KMS-11 (cell line): ENCODE measurements around the gene TM9SF1.
"Not testable (repeated sequence)": the region's sequence is repeated elsewhere in the genome, so short reads cannot be mapped to it uniquely, and the experiment has no call there.

Experiments used
- H2AFZ ChIP-seq: fragments of 200-600 bp; sonication (generic); 2 replicates; pipeline ENCODE4 v1.6.1; 2016; ENCODE audit warnings: antibody characterized with exemption, mixed run types, low read depth
- H3K27ac ChIP-seq: fragments of 200-600 bp; sonication (generic); 2 replicates; pipeline ENCODE4 v1.6.1; 2016; ENCODE audit warnings: mild to moderate bottlenecking, mixed run types
- H3K27me3 ChIP-seq: fragments of 200-600 bp; sonication (generic); 2 replicates; pipeline ENCODE4 v1.6.1; 2017; ENCODE audit warnings: mild to moderate bottlenecking, low read depth, mixed run types, moderate library complexity; ENCODE audit not compliant: insufficient read depth
- H3K36me3 ChIP-seq: fragments of 200-600 bp; sonication (generic); 2 replicates; pipeline ENCODE4 v1.6.1; 2017; ENCODE audit warnings: mild to moderate bottlenecking, mixed run types; ENCODE audit not compliant: insufficient read depth
- H3K4me1 ChIP-seq: fragments of 200-600 bp; sonication (generic); 2 replicates; pipeline ENCODE4 v1.6.1; 2016; ENCODE audit warnings: mild to moderate bottlenecking, low read depth, mixed run types; ENCODE audit not compliant: poor library complexity, severe bottlenecking
- H3K4me2 ChIP-seq: fragments of 200-600 bp; sonication (generic); 2 replicates; pipeline ENCODE4 v1.7.0; 2016; ENCODE audit warnings: mild to moderate bottlenecking, mixed run types
- H3K4me3 ChIP-seq: fragments of 200-600 bp; sonication (generic); IDR thresholded peaks from 2 replicates; pipeline ENCODE4 v1.6.1; 2017; ENCODE audit warnings: low read depth, low read length, mixed read lengths; ENCODE audit not compliant: insufficient read depth
- H3K79me2 ChIP-seq: fragments of 200-600 bp; sonication (generic); 2 replicates; pipeline ENCODE4 v1.6.1; 2016; ENCODE audit warnings: low read depth, mixed run types; ENCODE audit not compliant: insufficient read depth
- H3K9ac ChIP-seq: fragments of 200-600 bp; sonication (generic); 2 replicates; pipeline ENCODE4 v1.6.1; 2016; ENCODE audit warnings: mild to moderate bottlenecking, mixed run types
- H4K20me1 ChIP-seq: fragments of 200-600 bp; sonication (generic); 2 replicates; pipeline ENCODE4 v1.6.1; 2016; ENCODE audit warnings: mild to moderate bottlenecking, mixed run types; ENCODE audit not compliant: insufficient read depth
- TF ChIP-seq, protein P1 (sequence below): fragments of 200-600 bp; sonication (generic); conservative IDR thresholded peaks from 2 replicates; pipeline ENCODE4 v1.6.1; 2017; ENCODE audit warnings: low read depth, mild to moderate bottlenecking, antibody characterized with exemption, low read length, moderate library complexity, mixed read lengths

The TM9SF1 gene

DNA sequence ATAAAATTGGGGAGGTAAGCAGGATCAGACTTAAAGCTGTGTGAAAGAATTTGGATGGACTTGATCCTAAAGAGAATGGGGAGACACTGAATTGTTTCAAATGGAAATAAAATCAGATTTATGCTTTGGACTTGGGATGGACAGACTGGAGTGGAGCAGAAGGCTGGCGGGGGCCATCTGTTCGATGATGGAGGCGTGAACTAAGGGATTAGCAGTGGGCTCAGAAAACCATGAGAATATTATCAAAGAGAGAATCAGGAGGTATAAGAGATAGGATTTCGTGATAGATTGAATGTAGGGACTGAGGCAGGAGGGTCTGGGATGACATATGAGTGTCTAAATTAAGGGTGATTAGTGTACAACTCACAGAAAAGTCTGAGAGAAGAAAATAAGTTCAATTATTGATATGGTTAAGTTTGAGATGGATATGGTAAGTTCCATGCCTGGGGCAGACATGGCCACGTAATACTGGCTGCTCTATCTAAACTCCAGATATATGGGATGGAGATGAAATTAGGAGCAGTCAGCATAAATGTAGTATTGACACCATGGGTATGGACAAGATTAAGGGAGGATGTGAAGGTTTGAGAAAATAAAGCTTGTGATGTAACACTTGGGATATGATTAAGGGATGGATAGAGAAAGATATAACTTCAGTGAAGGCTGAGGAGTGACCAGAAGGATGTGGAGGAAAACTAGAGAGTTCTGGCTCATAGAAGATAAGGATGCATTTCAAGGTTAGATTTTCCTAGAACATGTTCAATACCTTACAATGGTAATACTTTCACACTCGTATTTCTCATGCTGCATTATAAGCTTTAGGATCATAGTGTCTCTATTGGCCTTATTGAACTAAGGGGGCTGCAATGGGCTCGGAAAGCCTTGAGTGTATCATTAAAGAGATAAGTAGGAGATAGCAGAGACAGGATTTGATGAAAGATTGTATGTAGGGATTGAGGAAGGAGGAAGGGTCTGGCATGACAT, 9.2 kb upstream of the TM9SF1 start:
- no peaks in the 10 kb centered on the region for H4K20me1 ChIP-seq
- no peaks in the 10 kb centered on the region for H3K27me3 ChIP-seq
- H3K36me3 ChIP-seq = no peaks in the 10 kb centered on the region
- no peak overlapping the region for H3K9ac ChIP-seq
- H3K4me1 ChIP-seq = no peaks in the 10 kb centered on the region
- H3K4me3 ChIP-seq = no peak overlapping the region
- H2AFZ ChIP-seq = no peak overlapping the region
- no peak overlapping the region for H3K27ac ChIP-seq
- no peaks in the 10 kb centered on the region for H3K79me2 ChIP-seq
- no peak overlapping the region for H3K4me2 ChIP-seq
- TF ChIP-seq, protein P1, sequence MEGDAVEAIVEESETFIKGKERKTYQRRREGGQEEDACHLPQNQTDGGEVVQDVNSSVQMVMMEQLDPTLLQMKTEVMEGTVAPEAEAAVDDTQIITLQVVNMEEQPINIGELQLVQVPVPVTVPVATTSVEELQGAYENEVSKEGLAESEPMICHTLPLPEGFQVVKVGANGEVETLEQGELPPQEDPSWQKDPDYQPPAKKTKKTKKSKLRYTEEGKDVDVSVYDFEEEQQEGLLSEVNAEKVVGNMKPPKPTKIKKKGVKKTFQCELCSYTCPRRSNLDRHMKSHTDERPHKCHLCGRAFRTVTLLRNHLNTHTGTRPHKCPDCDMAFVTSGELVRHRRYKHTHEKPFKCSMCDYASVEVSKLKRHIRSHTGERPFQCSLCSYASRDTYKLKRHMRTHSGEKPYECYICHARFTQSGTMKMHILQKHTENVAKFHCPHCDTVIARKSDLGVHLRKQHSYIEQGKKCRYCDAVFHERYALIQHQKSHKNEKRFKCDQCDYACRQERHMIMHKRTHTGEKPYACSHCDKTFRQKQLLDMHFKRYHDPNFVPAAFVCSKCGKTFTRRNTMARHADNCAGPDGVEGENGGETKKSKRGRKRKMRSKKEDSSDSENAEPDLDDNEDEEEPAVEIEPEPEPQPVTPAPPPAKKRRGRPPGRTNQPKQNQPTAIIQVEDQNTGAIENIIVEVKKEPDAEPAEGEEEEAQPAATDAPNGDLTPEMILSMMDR = no peak

DNA sequence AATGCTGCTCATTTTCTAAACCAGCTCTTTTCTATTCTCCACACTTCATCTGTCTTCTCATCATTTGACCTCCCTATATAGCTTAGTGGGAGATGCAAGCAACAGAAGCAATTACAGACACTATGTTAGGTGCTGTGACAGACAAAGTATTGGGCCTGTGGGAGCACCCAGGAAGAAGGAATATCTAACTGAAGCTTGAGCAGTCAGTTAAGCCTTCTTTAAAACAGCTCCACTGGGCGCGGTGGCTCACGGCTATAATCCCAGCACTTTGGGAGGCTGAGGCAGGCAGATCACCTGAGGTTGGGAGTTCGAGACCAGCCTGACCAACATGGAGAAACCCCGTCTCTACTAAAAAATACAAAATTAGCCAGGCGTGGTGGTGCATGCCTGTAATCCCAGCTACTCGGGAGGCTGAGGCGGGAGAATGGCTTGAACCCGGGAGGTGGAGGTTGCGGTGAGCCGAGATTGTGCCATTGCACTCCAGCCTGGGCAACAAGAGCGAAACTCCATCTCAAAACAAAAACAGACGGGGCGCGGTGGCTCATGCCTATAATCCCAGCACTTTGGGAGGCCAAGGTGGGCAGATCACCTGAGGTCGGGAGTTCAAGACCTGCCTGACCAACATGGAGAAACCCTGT, 8.1 kb upstream of the TM9SF1 start:
- H2AFZ ChIP-seq, H3K27ac ChIP-seq, H3K9ac ChIP-seq, H3K4me2 ChIP-seq, H3K36me3 ChIP-seq, H3K79me2 ChIP-seq, H3K4me3 ChIP-seq, H4K20me1 ChIP-seq, H3K4me1 ChIP-seq, H3K27me3 ChIP-seq: not testable (repeated sequence)

DNA sequence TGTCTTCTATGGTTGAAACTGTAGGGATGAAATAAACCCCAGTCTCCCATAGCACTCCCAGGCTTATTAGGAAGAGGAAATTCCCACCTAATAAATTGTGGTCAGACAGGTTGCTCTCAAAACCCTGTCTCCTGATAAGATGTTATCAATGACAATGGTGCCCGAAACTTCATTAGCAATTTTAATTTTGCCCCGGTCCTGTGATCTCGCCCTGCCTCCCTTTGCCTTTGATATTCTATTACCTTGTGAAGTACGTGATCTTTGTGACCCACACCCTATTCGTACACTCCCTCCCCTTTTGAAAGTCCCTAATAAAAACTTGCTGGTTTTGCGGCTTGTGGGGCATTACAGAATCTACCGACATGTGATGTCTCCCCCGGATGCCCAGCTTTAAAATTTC, 7.3 kb upstream of the TM9SF1 start:
- H3K4me1 ChIP-seq, H3K4me3 ChIP-seq, H3K27ac ChIP-seq, H3K79me2 ChIP-seq, H4K20me1 ChIP-seq, H3K36me3 ChIP-seq, H2AFZ ChIP-seq, H3K4me2 ChIP-seq, H3K9ac ChIP-seq, H3K27me3 ChIP-seq: not testable (repeated sequence)

DNA sequence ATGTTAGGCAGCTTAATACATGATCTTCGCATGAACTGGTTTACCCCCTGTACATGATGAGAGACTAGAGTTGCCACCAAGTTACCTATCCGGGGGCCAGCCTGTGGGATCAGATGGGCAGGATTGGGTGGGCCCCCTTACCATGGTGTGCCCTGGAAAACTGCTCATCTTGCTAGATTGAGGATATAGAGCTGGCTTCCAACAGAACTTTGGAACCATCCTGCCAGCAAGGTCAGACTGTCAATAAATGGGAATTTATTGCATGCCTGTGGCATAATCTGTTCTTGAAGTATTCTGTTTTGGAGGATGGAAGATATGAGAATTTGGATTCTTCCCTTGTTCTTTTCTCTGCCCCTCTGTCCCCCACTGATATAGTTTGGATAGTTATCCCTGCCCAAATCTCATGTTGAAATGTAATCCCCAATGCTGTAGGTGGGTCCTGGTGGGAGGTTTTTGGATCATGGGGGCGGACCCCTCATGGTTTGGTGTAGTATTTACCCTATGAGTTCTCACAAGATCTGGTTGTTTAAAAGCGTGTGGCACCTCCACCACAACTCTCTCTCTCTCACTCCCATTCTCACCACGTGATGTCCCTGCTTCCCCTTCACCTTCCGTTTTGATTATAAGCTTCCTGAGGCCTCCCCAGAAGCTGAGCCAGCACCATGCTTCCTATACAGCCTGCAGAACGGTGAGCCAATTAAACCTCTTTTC, 3.7 kb upstream of the TM9SF1 start:
- Histone ChIP-seq H2AFZ (no peak overlapping the region), H3K4me1 (peaks cover 9% of the 10 kb centered on the region), H3K27ac (no peak overlapping the region), H3K4me3 (no peak overlapping the region), H3K9ac (no peak overlapping the region), H3K36me3 (no peaks in the 10 kb centered on the region), H4K20me1 (no peaks in the 10 kb centered on the region), H3K27me3 (no peaks in the 10 kb centered on the region), H3K79me2 (no peaks in the 10 kb centered on the region; the same call in 1 of the 2 replicates), H3K4me2 (no peak overlapping the region)
- TF ChIP-seq, protein P1 = no peak

DNA sequence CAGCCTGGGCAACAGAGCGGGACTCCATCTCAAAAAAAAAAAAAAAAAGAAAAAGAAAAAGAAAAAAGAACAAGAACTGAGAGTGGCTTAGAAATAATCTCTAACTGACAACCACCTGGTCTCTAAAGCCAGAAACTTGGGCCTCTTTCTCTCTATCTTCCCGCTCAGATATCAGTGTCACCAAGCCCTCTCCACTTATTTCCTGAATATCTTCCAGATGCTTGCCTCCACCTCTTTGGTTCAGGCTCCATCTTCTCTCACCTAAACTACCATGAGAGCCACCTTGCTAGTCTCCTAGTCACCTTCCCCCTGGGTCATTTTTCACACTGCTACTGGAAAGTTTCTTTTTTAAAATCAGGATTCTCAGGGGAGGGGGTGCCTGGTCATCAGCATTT, 1.8 kb upstream of the TM9SF1 start:
- TF ChIP-seq, protein P1 = no peak
- H4K20me1 ChIP-seq = no peaks in the 10 kb centered on the region
- no peak overlapping the region for H2AFZ ChIP-seq
- H3K4me1 ChIP-seq = peaks cover 10% of the 10 kb centered on the region
- H3K27ac ChIP-seq = no peak overlapping the region
- H3K9ac ChIP-seq = no peak overlapping the region
- no peaks in the 10 kb centered on the region; the same call in 1 of the 2 replicates for H3K79me2 ChIP-seq
- no peak overlapping the region for H3K4me2 ChIP-seq
- no peak overlapping the region for H3K4me3 ChIP-seq
- H3K36me3 ChIP-seq = no peaks in the 10 kb centered on the region
- no peaks in the 10 kb centered on the region for H3K27me3 ChIP-seq
